T-helper 2 cell treated with Interferon-gamma antibody and Interleukin-4, amounts not matched to agents 100 ng/mL and 5 ng/mL, for 36 hours (primary cell): ENCODE results near the gene ZCCHC24. TPM values are rescaled to one million over a fixed set of nuclear protein-coding genes. Genes with fewer than 3 reads are reported as not detected.

Source experiments
- intact Hi-C: fragments of 100-400 bp; cut with micrococcal nuclease; formaldehyde crosslinking; loops from one replicate; pipeline ENCODE4 v1.15.1; 2023
- total RNA-seq: library from RNA; stranded (reverse); gene quantifications from 2 replicates; pipeline ENCODE4 v1.2.3, GENCODE V29; 2022

The ZCCHC24 gene
- total RNA-seq, 1 donor from 2014 or later = 1.2 TPM

GRCh38 chr10:79414714-79415113 lies 30.7 kb downstream of the ZCCHC24 start:
- intact Hi-C loops = no loop called here

GRCh38 chr10:79413196-79413595 lies 32.2 kb downstream of the ZCCHC24 start:
- intact Hi-C loops = no loop called here

GRCh38 chr10:79412516-79412915 lies 32.9 kb downstream of the ZCCHC24 start:
- intact Hi-C loops = no loop called here

GRCh38 chr10:79411546-79412495 lies 33.6 kb downstream of the ZCCHC24 start:
- intact Hi-C loops = no loop called here

- intact Hi-C loops = no loop called here
Measured at GRCh38 chr10:79410315-79411094, 34.9 kb downstream of the ZCCHC24 start.

GRCh38 chr10:79409726-79410085 lies 35.7 kb downstream of the ZCCHC24 start:
- intact Hi-C loops = no loop called here

- intact Hi-C loops = no loop called here
Measured at GRCh38 chr10:79409038-79409725, 36.2 kb downstream of the ZCCHC24 start.

- intact Hi-C loops = no loop called here
Measured at GRCh38 chr10:79407811-79408795, 37.3 kb downstream of the ZCCHC24 start.

GRCh38 chr10:79407423-79407796 lies 38.0 kb downstream of the ZCCHC24 start:
- intact Hi-C loops = no loop called here

GRCh38 chr10:79406683-79407422 lies 38.6 kb downstream of the ZCCHC24 start:
- intact Hi-C loops = no loop called here

- intact Hi-C loops = no loop called here
Measured at GRCh38 chr10:79405995-79406515, 39.4 kb downstream of the ZCCHC24 start.

- intact Hi-C loops = no loop called here
Measured at GRCh38 chr10:79405221-79405994, 40.0 kb downstream of the ZCCHC24 start.

- intact Hi-C loops = no loop called here
Measured at GRCh38 chr10:79404690-79405131, 40.7 kb downstream of the ZCCHC24 start.

- intact Hi-C loops = no loop called here
Measured at GRCh38 chr10:79404231-79404609, 41.2 kb downstream of the ZCCHC24 start.

- intact Hi-C loops = no loop called here
Measured at GRCh38 chr10:79403441-79404230, 41.8 kb downstream of the ZCCHC24 start.

- intact Hi-C loops = no loop called here
Measured at GRCh38 chr10:79402951-79403350, 42.5 kb downstream of the ZCCHC24 start.

- intact Hi-C loops = no loop called here
Measured at GRCh38 chr10:79402625-79402946, 42.8 kb downstream of the ZCCHC24 start.
